8988T (cell line): Measurements from ENCODE around the gene LFNG.
A peak's percentile ranks its signal among the peaks of the same experiment; 100 is the strongest.
"Not testable (repeated sequence)": the region's sequence is repeated elsewhere in the genome, so short reads cannot be mapped to it uniquely, and the experiment has no call there.

ENCODE experiments used
- DNase-seq: peaks from one replicate; pipeline ENCODE4 v3.0.0; 2011

LFNG gene

DNA sequence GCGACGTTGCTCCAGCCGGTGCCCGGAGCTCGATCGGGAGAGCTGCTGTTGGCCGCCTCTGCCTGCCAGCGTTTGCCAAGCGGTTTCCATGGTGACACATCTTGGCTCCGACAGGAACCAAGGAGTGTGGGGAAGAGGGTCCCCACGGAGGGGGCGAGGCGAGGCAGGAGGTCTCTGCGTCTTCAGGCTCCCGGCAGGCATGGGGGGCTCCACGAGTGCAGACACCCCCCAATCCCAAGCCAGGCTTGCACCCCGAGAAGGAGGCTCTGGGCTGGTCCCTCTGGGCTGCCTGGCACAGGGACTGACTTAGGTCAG is 12.2 kb downstream of the LFNG start:
- DNase-seq: not testable (repeated sequence)

DNA sequence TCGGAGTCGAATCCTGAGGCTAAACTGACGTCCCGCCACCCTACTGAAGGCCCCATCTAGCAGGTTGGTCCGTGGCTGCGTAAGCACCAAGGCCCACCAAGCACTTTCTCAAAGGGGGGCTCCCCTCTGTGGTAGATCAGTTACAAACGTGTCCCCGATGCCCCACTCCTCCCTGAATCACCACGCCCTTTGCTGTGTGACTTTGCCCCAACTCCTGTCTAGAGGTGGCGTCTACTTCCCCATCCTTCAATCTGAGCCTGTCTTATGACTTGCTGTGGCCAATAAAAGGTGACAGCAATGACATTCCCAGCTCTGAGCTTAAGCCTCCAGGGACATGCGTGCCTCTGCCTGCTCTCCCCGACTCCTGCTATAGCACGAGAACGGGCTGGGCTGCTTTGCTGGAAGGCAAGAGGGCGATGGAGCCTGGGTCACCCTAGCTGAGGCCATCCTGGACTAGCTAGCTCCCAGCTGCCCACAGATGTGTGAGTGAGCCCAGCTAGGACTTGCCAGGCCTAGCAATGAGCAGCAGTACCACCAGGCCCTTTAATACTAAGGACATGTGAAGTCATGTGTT is 12.7 kb downstream of the LFNG start:
- not testable (repeated sequence) for DNase-seq

DNA sequence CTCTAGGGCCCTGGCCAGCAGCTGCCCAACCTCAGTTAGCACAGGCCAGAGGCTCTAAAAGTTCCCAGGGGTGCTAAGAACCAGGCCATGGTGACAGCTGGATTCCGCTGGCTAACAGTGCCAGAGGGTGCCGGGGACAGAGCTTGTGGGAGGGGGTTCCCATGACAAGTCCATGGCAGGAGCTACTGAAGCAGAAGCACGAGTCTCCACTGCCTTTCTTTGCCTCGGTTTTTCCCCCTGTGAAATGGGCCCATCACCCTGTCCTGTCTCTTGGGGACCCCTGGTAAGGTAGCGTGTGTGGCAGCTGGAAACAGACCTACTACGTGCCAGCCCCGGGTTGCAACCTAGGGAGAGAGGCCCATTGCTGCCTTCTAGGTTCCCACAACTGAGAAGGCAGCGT is 13.2 kb downstream of the LFNG start:
- not testable (repeated sequence) for DNase-seq

DNA sequence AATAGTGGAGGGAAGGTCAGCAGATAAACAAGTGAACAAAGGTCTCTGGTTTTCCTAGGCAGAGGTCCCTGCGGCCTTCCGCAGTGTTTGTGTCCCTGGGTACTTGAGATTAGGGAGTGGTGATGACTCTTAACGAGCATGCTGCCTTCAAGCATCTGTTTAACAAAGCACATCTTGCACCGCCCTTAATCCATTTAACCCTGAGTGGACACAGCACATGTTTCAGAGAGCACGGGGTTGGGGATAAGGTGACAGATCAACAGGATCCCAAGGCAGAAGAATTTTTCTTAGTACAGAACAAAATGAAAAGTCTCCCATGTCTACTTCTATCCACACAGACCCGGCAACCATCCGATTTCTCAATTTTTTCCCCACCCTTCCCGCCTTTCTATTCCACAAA is 14.0 kb downstream of the LFNG start:
- DNase-seq: not testable (repeated sequence)

DNA sequence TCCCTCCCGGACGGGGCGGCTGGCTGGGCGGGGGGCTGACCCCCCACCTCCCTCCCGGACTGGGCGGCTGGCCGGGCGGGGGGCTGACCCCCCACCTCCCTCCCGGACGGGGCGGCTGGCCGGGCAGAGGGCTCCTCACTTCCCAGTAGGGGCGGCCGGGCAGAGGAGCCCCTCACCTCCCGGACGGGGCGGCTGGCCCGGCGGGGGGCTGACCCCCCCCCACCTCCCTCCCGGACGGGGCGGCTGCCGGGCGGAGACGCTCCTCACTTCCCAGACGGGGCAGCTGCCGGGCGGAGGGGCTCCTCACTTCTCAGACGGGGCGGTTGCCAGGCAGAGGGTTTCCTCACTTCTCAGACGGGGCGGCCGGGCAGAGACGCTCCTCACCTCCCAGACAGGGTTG is 14.6 kb downstream of the LFNG start:
- DNase-seq: not testable (repeated sequence)

DNA sequence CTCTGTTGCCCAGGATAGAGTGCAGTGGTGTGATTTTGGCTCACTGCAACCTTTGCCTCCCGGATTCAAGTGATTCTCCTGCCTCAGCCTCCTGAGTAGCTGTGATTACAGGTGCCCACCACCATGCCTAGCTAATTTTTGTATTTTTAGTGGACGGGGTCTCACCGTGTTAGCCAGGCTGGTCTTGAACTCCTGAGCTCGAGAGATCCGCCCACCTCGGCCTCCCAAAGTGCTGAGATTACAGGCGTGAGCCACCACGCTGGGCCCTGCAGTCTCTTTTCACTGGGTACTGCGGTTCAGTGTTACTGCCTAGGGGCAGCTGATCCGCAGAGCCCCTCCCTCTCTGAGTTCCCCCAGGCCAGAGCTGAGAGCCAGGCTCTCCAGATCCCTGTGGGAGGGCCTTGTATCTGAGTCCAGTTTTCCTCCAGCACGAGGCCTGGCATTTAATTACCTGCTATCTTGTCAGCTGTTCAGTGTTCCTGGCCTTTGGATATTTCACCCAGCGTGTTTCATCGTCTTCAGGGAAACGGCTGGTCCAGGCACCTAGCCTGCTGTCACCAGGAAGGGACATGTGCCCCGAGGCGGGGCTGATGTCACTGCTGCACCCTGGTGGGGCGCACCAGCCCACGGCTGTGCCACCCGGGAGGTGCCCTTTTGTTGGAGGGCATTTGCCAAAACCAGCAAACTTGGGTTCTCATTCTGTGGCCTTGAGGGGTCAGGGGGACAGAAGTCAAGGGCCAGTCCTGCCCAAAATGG is 16.5 kb downstream of the LFNG start:
- DNase-seq: not testable (repeated sequence)

DNA sequence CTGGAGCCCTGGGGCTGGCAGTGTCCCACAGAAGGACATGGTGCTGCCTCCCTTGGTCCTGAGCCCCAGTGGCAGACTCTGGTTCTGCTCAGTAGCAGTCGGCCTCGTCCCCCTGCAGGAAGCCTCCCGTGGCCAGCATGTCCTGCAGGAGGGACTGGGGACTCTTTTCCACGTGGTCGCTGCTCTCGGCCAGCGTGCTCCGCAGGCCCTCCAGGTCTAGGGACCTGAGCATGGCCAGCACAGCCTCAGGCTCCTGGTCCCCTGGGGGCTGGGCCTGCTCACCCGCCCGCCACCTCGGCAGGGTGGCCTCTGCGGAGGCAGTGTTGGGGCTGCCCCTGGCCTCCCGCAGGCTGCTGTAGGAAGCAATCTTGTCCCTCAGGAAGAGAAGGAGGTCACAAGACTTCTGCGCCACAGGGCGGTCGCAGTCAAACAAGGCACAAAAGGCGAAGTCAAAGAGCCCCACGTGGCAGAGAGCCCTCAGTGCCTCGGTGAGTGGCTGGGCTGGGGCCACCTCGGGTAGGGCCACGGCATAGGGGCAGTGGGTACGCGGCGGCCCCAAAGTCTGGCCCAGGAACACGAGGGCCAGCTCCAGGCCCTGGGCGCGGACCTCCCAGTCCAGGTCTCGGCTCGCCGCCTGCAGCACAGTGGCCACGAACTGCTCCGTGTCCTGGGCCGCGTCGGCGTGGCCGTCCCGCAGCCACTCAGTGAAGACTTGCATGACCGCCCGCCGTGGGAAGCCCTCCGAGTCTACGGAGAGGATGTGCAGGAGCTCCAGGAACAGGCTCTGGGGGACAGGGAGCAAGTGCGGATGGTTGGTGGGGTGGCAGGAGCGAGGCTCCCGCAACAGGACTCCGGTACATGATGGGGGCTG is 18.6 kb downstream of the LFNG start:
- DNase-seq: peak; percentile 41

DNA sequence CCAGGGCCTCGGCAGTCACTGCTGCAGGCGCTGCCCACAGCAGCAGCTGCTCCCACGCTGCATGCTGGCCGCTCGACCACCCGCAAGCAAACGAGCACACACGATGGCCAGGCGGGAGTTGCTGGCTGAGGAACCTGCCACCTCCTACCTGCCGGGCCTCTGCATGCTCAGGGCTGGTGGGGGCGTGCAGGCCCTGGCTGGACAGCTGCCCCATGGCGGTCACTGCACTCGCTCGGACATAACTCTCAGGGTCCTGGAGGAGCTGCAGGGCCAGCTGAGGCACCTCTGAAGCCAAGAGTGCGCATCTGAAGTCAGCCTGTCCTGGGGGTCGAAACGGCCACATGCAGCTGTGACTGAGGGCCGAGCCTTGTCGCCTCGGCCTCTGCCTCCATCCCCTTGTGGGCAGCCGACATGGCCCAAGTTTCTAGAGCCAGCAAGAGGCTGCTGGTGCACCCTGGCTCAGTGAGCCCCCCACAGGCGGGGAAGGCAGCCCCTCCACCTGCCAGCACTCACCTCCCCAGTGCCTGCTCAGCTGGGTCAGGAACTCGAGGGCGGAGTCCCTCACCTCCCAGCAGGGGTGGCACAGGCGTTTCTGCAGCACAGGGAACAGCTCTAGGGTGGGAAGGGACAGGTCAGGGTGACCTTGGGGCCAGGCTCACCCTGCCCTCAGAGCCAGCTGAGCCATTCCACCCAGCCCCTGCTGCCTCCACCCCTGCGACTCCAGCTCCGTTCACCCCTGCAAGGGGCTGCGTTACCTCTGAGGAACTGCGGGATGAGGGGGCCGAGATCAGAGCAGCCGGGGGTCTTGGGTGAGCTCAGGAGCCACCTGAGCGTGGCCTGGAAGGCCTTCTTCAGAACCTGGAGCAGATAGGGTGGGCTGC is 19.7 kb downstream of the LFNG start:
- DNase-seq: no peak

DNA sequence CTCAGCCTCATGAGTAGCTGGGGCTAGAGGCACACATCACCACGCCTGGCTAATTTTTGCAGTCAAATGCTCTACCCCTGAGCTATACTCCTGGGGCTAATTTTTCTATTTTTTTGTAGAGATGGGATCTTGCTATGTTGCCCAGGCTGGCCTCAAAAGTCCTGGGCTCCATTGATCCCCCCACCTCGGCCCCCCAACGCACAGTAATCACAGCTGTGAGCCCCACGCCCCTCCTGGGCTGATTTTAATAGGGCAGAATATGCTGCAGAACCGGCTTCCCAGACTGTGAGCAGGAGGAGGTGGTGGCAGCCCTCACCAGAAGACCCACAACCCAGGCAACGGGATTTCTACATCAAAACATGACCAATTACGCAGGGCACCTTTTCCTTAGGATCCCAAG is 20.6 kb downstream of the LFNG start:
- no peak for DNase-seq

DNA sequence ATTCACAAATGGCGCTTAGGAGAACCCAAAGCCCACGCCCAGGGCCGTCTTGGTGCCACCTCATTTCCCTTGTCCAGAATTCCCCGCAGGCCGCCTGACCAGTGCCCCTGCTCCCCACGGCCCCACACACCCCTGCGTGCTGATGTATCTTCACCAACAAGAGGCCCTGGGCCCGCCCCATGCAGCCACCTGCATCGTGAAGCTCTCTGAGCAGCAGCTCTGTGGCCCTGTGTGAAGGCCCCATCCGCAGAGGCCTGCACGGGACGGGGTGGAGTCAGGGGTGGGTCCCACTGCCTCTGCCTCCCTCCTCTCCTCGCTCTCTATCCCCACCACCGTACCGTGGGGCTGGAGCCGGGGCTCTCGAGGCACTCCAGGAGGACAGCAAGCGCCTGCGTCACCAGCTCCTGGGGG is 21.1 kb downstream of the LFNG start:
- DNase-seq: no peak

DNA sequence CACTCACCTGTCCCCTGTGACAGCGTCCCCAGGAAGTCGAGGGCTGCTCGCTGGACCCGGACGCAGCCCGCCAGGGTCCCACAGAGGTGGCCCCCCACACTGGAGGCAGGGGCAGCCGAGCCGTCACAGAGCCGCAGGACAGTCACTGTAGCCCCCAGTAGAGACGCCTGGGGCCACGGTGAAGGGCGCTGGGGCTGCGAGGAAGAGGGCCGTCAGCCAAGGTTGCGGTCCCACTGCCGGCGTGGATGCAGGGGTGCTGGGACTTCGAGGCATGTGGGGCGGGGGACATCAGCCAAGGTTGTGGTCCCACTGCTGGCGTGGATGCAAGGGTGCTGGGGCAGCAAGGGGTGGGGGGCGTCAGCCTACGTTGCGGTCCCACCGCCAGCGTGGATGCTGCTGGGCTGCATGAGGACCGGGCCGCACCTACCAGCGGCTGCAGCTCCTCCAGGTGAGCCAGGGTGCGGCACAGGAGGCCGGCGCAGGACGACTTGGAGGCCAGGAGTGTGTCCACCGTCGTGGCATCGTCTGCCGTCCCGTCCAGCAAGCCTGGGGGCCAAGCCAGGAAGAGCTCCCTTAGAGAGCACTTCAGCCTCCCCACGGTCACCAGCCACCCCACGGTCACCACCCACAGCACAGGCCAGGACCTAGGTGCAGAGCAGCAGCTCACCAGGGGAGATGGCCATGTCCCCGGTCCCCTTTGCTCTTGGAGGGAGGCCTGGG is 21.9 kb downstream of the LFNG start:
- no peak for DNase-seq

DNA sequence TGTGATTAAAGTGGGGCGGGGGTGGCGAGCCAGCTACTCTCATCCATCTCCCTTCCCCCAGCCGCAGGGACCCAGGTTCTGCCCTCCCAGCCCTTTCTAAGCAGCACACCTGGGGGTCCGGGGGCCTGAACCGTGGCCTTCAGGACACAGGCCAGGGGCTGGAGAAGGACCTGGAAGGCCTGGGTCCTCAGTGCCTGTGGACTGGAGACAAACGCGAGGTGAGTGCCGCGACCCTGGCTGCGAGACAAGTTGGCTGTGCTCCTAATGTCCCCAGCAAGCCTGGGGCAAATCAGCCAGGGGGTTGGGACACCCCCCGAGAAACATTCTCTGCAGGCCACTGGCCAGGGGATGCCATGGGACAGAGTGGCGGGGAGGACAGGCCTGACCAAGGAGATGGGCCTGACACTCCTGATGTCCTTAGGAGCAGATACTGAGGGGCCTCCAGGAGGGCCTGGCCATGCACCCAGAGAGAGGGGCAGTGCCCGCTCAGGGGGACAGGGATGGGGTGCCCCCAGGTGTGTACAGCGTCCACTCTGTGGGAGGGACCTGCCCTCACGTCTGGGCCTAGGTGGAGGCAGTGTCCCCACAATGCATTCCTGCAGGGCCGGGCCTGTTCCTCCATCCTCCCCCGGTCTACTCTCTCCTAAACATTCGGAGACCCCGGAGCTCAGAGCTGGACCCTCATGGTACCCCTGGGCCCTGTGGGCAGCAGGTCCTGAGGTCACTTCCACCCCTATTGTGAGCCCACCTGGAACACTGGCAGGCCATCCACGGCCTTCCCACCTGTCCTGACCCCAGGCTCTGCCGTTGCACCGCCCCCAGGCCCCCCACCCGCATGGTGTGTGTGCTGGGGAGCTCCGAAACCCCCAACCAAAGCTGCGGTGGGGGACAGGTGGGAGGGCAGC is 22.7 kb downstream of the LFNG start:
- DNase-seq: no peak

DNA sequence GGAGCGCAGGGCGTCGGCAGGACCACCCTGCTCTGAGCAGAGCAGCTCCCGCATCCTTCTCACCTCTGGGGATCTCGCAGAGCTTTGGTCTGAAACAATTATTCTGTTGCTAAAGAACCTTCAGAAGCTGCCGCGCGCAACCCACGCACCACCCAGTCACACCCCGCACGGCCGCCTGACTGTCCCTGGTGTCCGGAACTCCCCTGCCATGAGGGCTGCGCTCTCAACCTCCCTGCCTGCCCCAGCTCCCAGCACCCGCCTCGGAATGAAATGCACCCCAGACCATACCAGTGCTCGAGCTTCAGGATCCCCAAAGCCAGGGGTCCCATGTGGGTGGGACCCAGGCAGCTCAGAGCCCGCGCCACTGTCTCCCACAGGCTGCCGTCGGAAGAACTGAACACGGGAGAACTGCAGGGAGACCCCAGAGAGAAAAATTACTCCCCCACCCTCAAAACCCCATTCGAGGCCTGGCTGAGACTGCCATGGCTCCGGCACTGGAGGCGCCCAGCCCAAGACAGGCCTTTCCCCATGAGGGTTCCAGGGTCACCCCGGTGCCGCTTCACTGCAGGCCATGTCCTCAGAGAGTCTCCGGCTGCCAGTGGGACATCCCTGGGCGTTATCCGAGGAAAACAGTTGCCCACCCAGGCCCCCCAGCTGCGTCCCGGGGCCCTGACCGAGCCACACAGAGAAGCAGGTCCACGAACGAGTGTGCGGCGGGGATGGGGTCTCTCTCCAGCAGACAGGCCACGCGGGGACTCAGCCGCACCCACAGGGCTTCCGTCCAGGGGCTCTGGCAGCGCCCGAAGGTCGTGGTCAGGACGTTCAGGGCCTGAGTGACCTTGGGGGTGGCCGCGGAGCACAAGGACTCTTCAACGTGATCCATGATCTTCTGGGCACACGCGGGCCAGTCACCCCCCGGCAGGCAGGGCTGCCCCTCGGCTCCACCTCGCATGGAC is 23.6 kb downstream of the LFNG start:
- no peak for DNase-seq

DNA sequence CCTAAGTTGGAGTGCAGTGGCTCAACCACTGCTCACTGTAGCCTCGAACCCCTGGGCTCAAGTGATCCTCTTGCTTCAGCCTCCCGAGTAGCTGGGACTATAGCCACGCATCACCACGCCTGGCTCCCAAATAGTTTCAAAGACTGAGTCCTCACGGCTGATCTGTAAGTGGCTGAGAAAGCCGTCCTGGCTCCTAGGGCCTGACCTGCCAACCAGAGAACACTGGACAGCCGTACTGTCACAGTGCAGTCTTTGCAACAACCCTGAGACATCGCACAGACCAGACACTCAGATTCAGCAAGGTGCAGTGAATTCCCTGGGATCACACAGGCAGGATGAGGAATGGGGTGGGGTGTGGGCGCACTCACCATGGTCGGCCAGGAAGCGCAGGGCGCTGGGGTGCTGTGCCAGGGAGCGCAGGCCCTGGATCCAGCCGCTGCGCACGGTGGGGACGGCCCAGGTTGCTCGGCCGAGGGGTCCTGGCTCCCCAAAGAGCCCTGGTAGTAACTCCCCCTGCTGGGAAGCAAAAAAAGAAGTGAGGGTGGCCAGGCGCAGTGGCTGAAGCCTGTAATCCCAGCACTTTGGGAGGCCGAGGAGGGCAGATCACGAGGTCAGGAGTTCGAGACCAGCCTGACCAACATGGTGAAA is 25.1 kb downstream of the LFNG start:
- no peak for DNase-seq

DNA sequence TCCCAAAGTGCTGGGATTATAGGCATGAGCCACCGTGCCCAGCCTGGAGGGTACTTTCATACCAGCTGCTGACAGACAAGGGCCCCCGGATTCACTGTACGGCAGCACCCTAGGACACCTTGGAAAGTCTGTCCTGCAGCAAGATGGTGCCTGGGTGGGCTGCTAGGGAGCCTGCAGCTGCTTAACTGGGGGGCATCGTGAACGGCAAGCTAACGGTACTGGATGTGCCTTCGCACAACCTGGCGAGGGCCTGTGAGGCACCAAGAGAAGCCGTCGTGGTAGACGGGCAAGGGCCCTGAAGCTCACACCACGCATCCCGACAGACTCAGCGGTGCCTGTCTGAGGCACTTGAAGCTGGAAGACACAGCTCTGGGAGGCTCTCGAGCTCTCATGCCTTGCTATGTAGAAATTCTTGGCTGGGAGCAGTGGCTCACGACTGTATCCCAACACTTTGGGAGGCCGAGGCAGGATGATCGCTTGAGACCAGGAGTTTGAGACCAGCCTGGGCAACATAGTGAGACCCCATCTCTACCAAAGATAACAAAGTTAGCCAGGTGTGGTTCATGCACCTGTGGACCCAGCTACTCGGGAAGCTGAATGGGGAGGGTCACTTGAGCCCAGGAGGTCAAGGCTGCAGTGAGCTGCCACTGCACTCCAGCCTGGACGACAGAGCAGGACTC is 26.3 kb downstream of the LFNG start:
- DNase-seq: no peak

DNA sequence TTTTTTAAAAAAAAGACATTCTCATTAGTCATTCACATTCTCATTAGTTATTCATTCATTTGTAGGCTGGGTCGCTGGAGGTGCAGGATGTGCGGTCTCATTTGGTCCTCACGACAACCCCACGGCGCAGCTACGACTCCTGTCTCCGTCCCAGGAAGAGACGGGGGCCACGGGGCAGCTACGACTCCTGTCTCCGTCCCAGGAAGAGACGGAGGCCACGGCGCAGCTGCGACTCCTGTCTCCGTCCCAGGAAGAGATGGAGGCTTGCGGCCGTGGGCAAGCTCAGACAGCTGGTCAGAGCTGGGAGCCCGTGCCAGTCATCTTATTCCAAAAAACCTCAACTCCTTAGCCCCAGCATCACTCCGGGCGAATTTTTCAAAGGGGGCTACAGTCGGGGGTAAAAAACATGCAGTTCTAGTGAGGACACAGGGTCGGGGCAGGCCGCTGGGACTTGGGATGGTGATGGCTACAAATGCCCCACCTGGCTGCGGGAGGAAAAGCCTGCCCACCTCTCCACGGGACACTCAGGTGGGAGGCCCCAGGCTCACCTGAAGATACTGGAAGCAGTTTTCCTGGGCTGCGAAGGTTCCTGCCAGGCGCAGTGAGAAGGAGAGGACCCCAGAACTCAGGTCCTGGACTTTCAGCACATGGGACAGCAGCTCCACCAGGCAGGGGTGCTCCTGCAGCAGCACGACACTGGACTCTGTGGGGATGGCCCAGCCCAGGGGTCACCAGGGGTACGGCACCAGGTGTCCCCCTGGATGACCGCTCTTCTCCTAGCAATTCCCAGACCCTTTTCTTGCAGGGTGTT is 27.4 kb downstream of the LFNG start:
- no peak for DNase-seq

DNA sequence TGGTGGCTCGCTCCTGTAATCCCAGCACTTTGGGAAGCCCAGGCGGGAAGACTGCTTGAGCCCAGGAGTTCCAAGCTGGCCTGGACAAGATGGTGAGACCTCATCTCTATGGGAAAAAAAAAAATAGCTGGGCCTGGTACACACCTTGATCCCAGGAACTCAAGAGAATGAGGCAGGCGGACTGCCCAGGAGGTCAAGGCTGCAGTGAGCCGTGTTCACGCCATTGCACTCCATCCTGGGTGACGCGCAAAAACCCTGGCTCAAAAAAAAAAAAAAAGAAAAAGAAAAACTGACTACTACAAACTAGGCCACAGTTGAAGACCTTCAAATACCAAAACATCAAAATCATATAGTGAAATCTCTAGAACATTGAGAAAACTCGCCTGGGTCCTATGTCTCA is 31.8 kb downstream of the LFNG start:
- no peak for DNase-seq

DNA sequence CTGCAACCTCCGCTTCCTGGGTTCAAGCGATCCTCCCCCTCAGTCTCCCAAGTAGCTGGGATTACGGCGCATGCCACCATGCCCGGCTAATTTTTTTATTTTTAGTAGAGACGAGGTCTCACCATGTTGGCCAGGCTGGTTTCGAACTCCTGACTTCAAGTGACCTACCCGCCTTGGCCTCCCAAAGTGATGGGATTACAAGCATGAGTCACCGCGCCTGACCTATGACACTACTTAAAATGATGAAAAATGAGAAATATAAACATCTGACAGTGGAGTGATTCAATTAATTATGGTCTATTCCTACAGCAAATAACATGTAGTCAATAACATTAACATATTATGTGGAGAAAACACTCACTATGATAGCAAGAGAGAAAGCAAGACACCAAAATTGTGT is 33.5 kb downstream of the LFNG start:
- DNase-seq: no peak
